Bronchial epithelial cell (primary cell): ENCODE results near the gene PCTP. TPM values are rescaled to one million over a fixed set of nuclear protein-coding genes. Genes with fewer than 3 reads are reported as not detected.

Experiments
- DNase-seq: peaks from one replicate; pipeline ENCODE4 v3.0.0-alpha.2; 2010; ENCODE audit warnings: low read depth
- FAIRE-seq: peaks from 2 replicates; lab custom pipeline; 2011; peaks lifted over from hg19 to GRCh38; lab: Jason Lieb, UNC
- H3K27me3 ChIP-seq: 2 replicates; pipeline ENCODE4 v1.5.1; 2011; ENCODE audit warnings: low read length; ENCODE audit not compliant: control insufficient read depth, insufficient read depth
- H3K36me3 ChIP-seq: 2 replicates; pipeline ENCODE4 v1.5.1; 2011; ENCODE audit warnings: low read length; ENCODE audit not compliant: control insufficient read depth, insufficient read depth
- H3K4me3 ChIP-seq: 2 replicates; pipeline ENCODE4 v1.5.1; 2011; ENCODE audit warnings: mild to moderate bottlenecking, low read depth, low read length, control low read depth
- total RNA-seq: library from RNA; depleted of rRNA; stranded (reverse); fragments of >200 nt; gene quantifications from 2 replicates; pipeline ENCODE4 v1.2.1, GENCODE V29; 2014
- TF ChIP-seq, protein P1 (sequence below): IDR thresholded peaks from 2 replicates; pipeline ENCODE4 v1.5.1; 2011; ENCODE audit warnings: mild to moderate bottlenecking, moderate library complexity, low read length, control low read depth, inconsistent platforms; ENCODE audit not compliant: insufficient read depth, severe bottlenecking

The PCTP gene
- total RNA-seq, 1 donor from 2014 or later, result 8.4 TPM

GRCh38 chr17:55777471-55777971 is 26.7 kb downstream of the PCTP start:
- FAIRE-seq, result no peak
- H3K4me3 ChIP-seq, result no peak overlapping the region
- TF ChIP-seq, protein P1, sequence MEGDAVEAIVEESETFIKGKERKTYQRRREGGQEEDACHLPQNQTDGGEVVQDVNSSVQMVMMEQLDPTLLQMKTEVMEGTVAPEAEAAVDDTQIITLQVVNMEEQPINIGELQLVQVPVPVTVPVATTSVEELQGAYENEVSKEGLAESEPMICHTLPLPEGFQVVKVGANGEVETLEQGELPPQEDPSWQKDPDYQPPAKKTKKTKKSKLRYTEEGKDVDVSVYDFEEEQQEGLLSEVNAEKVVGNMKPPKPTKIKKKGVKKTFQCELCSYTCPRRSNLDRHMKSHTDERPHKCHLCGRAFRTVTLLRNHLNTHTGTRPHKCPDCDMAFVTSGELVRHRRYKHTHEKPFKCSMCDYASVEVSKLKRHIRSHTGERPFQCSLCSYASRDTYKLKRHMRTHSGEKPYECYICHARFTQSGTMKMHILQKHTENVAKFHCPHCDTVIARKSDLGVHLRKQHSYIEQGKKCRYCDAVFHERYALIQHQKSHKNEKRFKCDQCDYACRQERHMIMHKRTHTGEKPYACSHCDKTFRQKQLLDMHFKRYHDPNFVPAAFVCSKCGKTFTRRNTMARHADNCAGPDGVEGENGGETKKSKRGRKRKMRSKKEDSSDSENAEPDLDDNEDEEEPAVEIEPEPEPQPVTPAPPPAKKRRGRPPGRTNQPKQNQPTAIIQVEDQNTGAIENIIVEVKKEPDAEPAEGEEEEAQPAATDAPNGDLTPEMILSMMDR, result no peak
- DNase-seq, result no peak
- no peaks in the 10 kb centered on the region for H3K27me3 ChIP-seq
- H3K36me3 ChIP-seq, result no peaks in the 10 kb centered on the region

GRCh38 chr17:55778389-55779118 is 27.7 kb downstream of the PCTP start:
- no peak for DNase-seq
- TF ChIP-seq, protein P1, result no peak
- Histone ChIP-seq H3K27me3 (no peaks in the 10 kb centered on the region), H3K4me3 (no peak overlapping the region), H3K36me3 (no peaks in the 10 kb centered on the region)
- FAIRE-seq, result no peak

DNA sequence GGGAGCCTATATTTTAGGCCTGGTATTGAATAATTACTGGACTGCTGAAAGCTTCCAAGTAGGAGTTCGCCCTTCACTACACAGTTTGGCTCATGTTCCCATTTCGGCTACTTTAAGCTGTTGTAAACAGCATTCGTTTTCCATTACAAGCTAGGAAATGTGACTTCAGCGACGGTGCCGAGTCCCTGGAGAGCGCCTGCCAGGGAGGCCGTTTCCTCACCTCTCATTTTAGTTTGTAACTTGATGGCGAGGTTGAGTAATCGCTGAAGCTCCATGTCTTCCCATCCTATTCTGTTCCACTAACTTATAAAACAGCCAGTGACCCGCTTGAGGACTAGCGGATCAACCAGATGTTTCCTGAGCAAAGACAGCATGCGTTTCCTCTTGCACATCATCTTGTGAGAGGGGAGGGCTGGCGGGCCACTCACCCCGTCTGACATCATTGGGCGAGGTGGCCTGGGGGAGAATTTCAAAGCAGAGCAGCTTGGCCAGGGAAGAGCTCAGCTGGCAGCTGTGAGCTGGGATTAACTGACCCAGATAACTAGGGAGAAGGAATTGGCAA is 32.9 kb downstream of the PCTP start:
- Histone ChIP-seq H3K27me3 (no peaks in the 10 kb centered on the region), H3K4me3 (no peak overlapping the region), H3K36me3 (no peaks in the 10 kb centered on the region)
- FAIRE-seq, result no peak
- no peak for DNase-seq
- TF ChIP-seq, protein P1, result no peak

GRCh38 chr17:55784666-55785065 is 33.8 kb downstream of the PCTP start:
- H3K27me3 ChIP-seq, result no peaks in the 10 kb centered on the region
- TF ChIP-seq, protein P1, result no peak
- DNase-seq (no peak), FAIRE-seq (no peak)
- no peak overlapping the region for H3K4me3 ChIP-seq
- no peaks in the 10 kb centered on the region for H3K36me3 ChIP-seq

- H3K27me3 ChIP-seq, result no peaks in the 10 kb centered on the region
- H3K36me3 ChIP-seq, result no peaks in the 10 kb centered on the region
- no peak for DNase-seq
- TF ChIP-seq, protein P1, result no peak
- peak; percentile 32 for FAIRE-seq
- no peak overlapping the region for H3K4me3 ChIP-seq
These were observed 34.3 kb downstream of the PCTP start for GRCh38 chr17:55785181-55785580.
